Uterus (tissue), 4 donors: Measurements from ENCODE around the gene RARB. TPM values are rescaled to one million over a fixed set of nuclear protein-coding genes. Genes with fewer than 3 reads are reported as not detected.

ENCODE experiments used
- DNase-seq, 2 donors: peaks; one replicate each; pipeline ENCODE4 v3.0.0-alpha.2; 2019 to 2020
- H3K27ac ChIP-seq, 2 donors: fragments of 200-600 bp; sonication (generic); 1 replicate in 1 of 2; 2 replicates in 1 of 2; pipeline ENCODE4 v1.5.1; 2016 to 2018
- H3K27me3 ChIP-seq, 2 donors: fragments of 200-600 bp; sonication (generic); one replicate each; pipeline ENCODE4 v1.5.1; 2018 to 2019; ENCODE audit warnings: control low read depth in 1 of 2
- H3K36me3 ChIP-seq, 2 donors: fragments of 200-600 bp; sonication (generic); one replicate each; pipeline ENCODE4 v1.5.1; 2019; ENCODE audit warnings: control low read depth in 1 of 2
- H3K4me1 ChIP-seq, 2 donors: fragments of 200-600 bp; sonication (generic); one replicate each; pipeline ENCODE4 v1.5.1; 2018 to 2019; ENCODE audit warnings: control low read depth in 1 of 2
- H3K4me3 ChIP-seq, 2 donors: fragments of 200-600 bp; sonication (generic); 1 replicate in 1 of 2; 2 replicates in 1 of 2; pipeline ENCODE4 v1.5.1; 2018 to 2019; ENCODE audit warnings: mild to moderate bottlenecking in 1 of 2
- H3K9me3 ChIP-seq, 2 donors: fragments of 200-600 bp; sonication (generic); one replicate each; pipeline ENCODE4 v1.5.1; 2019; ENCODE audit warnings: control low read depth in 1 of 2
- CTCF ChIP-seq, 4 experiments: fragments of 200-600 bp in 2 of 4; fragments of 450-650 bp in 2 of 4; sonication (generic) in 2 of 4; IDR thresholded peaks; one replicate each; pipeline ENCODE4 v1.5.1; 2016 to 2019; ENCODE audit warnings: antibody characterized with exemption in 4 of 4, mild to moderate bottlenecking in 2 of 4, moderate library complexity in 1 of 4
- POLR2A ChIP-seq, 2 donors: fragments of 450-650 bp; IDR thresholded peaks; one replicate each; pipeline ENCODE4 v1.6.1; 2016; ENCODE audit warnings: antibody characterized with exemption in 2 of 2, mild to moderate bottlenecking in 1 of 2, moderate library complexity in 1 of 2
- intact Hi-C: fragments of 100-400 bp; cut with DNase I; formaldehyde crosslinking; loops from one replicate; pipeline ENCODE4 v1.15.1; 2023; ENCODE audit warnings: low total_unique reads
- total RNA-seq, 4 donors: library from RNA; depleted of rRNA in 3 of 4; stranded (reverse); fragments of >200 nt in 3 of 4; gene quantifications; one replicate each; pipeline versions ENCODE4 v1.1.0 to v1.2.4, GENCODE V29; 2014 to 2023
- donor health status: DM: yes; HTN: yes; CAD: no.

RARB gene
- total RNA-seq, 4 donors from 2014 or later, result 6.7 to 63.0 (median 14.5) TPM

DNA sequence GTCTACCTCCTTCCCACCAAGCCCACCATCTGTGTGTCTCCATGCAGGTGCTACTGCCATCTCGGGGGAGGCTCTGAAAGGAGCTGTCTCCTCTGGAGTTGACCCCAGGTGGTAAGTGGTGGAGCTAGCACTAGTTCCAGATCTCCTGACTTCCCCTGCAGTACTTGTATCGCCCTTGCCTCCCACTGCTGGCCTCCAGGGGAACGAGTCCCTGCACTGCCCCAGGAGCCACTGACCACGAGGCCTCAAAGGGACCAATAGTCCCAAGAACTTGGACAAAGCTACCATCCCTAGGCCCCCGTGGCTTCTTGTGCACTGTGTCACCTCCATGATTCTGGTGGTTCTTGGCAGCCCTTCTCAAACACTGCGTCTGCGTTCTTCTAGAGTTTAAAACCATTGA lies 137.7 kb downstream of the RARB start:
- Histone ChIP-seq H3K27ac (no peak overlapping the region), H3K36me3 (no peaks in the 10 kb centered on the region), H3K4me1 (no peaks in the 10 kb centered on the region), H3K27me3 (no peaks in the 10 kb centered on the region), H3K4me3 (no peak overlapping the region), H3K9me3 (no peaks in the 10 kb centered on the region)
- DNase-seq, result no peak
- no peak for TF ChIP-seq CTCF (IDR thresholded peaks at IDR 0.05)
- no peak for TF ChIP-seq POLR2A (IDR thresholded peaks at IDR 0.05)
- intact Hi-C loops, result no loop called here

GRCh38 chr3:25566358-25566920 lies 138.4 kb downstream of the RARB start:
- H3K27ac ChIP-seq, result no peak overlapping the region
- DNase-seq, result no peak
- no peak for TF ChIP-seq POLR2A (IDR thresholded peaks at IDR 0.05)
- TF ChIP-seq CTCF (IDR thresholded peaks at IDR 0.05), result no peak
- H3K4me1 ChIP-seq, result no peaks in the 10 kb centered on the region
- H3K36me3 ChIP-seq, result no peaks in the 10 kb centered on the region
- intact Hi-C loops, result no loop called here
- no peak overlapping the region for H3K4me3 ChIP-seq
- H3K27me3 ChIP-seq, result no peaks in the 10 kb centered on the region
- no peaks in the 10 kb centered on the region for H3K9me3 ChIP-seq

DNA sequence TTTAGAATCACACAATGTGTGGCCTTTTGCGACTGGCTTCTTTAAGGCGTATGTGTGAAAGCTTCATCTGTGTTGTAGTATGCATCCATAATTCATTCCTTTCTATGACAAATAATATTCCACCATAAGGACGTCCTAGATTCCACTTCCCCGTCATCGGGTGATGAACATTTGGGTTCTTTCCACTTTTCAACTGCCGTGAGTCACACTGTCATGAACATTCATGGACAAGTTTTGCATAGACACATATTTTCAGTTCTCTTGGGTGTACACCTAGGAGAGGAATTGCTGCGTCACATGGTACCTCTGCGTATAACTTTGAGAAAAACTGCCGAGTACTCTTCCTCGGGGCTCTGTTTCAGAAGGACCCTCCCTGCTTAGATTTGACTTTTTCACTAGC lies 139.3 kb downstream of the RARB start:
- intact Hi-C loops, result no loop called here
- DNase-seq, result no peak
- Histone ChIP-seq H3K27me3 (no peaks in the 10 kb centered on the region), H3K27ac (no peak overlapping the region), H3K4me3 (no peak overlapping the region), H3K4me1 (no peaks in the 10 kb centered on the region), H3K36me3 (no peaks in the 10 kb centered on the region), H3K9me3 (no peaks in the 10 kb centered on the region)
- no peak for TF ChIP-seq POLR2A (IDR thresholded peaks at IDR 0.05)
- TF ChIP-seq CTCF (IDR thresholded peaks at IDR 0.05), result no peak

GRCh38 chr3:25567806-25568524 lies 139.9 kb downstream of the RARB start:
- no peak overlapping the region for H3K4me3 ChIP-seq
- DNase-seq, result no peak
- H3K27me3 ChIP-seq, result no peaks in the 10 kb centered on the region
- intact Hi-C loops, result no loop called here
- TF ChIP-seq CTCF (IDR thresholded peaks at IDR 0.05) (no peak), POLR2A (IDR thresholded peaks at IDR 0.05) (no peak)
- no peaks in the 10 kb centered on the region for H3K4me1 ChIP-seq
- H3K27ac ChIP-seq, result no peak overlapping the region
- no peaks in the 10 kb centered on the region for H3K36me3 ChIP-seq
- no peaks in the 10 kb centered on the region for H3K9me3 ChIP-seq

DNA sequence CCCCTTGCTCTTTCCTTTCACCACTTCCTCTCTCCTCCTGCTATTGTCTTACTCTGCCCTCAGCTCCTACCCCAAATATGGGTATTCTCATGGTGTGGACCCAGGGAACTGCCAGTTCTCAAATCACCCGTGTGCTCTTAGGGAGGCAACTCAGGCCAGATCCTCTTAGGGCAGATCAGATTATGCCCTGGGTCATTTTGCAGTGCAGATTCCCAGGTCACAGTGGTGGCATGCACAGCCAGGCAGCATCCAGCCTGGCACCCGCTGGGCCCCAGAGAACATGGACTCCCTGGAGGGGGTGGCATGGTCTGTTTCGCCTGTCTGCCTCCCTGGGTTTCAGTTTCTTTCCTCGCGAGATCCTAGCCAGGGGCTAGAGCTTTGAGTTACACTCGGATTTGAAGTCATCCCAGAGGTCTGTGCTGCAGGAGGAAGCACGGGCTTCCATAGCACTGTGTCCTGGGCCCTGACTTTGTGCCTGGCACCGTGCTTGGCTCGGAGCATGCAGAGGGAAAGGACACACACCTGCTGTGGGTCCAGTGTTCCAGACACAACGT lies 140.5 kb downstream of the RARB start:
- intact Hi-C loops, result no loop called here
- Histone ChIP-seq H3K4me3 (no peak overlapping the region), H3K36me3 (no peaks in the 10 kb centered on the region), H3K9me3 (no peaks in the 10 kb centered on the region), H3K4me1 (no peaks in the 10 kb centered on the region), H3K27ac (no peak overlapping the region), H3K27me3 (no peaks in the 10 kb centered on the region)
- TF ChIP-seq POLR2A (IDR thresholded peaks at IDR 0.05) (no peak), CTCF (IDR thresholded peaks at IDR 0.05) (no peak)
- DNase-seq, result no peak
